Measurements from ENCODE around the gene OSBP2. TPM values are rescaled to one million over a fixed set of nuclear protein-coding genes. Genes with fewer than 3 reads are reported as not detected.
"Not testable (repeated sequence)": the region's sequence is repeated elsewhere in the genome, so short reads cannot be mapped to it uniquely, and the experiment has no call there.

The OSBP2 gene
- total RNA-seq, 4 donors from 2014 or later: 0.60 to 7.5 (median 4.3) TPM

GRCh38 chr22:30701872-30702271, 7.2 kb downstream of the OSBP2 start:
- Histone ChIP-seq H3K27me3 (no peaks in the 10 kb centered on the region), H3K27ac (no peak overlapping the region), H3K9me3 (no peaks in the 10 kb centered on the region), H3K36me3 (no peaks in the 10 kb centered on the region), H3K4me1 (no peaks in the 10 kb centered on the region), H3K4me3 (no peak overlapping the region)
- in situ Hi-C loops (cut with MboI; ENCODE audit: low pct_ligation_motif_present in 1 of 4, low pct_unique_long_range_greater_than_20kb in 1 of 4, low sequenced_read_pairs in 3 of 4) (no loop called here), intact Hi-C loops (cut with DNase I; ENCODE audit: low total_unique reads) (no loop called here)
- TF ChIP-seq CTCF (IDR thresholded peaks at IDR 0.05): no peak
- no peak for TF ChIP-seq POLR2A (IDR thresholded peaks at IDR 0.05)
- TF ChIP-seq POLR2AphosphoS5 (IDR thresholded peaks at IDR 0.05): no peak
- TF ChIP-seq EP300 (IDR thresholded peaks at IDR 0.05; ENCODE audit: low read depth): no peak
- WGBS, 2 donors (ENCODE audit: low coverage in 1 of 2): 83 to 89% methylated on average over 1 of the region's 1 CpG
- DNase-seq: no peak

- Histone ChIP-seq H3K4me3 (no peak overlapping the region), H3K27me3 (no peaks in the 10 kb centered on the region), H3K9me3 (no peaks in the 10 kb centered on the region), H3K27ac (no peak overlapping the region), H3K36me3 (no peaks in the 10 kb centered on the region), H3K4me1 (no peaks in the 10 kb centered on the region)
- WGBS, 2 donors (ENCODE audit: low coverage in 1 of 2): 83 to 100% methylated on average over 1 of the region's 1 CpG
- intact Hi-C loops (cut with DNase I; ENCODE audit: low total_unique reads): no loop called here
- no peak for DNase-seq
- no peak for TF ChIP-seq CTCF (IDR thresholded peaks at IDR 0.05)
- no peak for TF ChIP-seq EP300 (IDR thresholded peaks at IDR 0.05; ENCODE audit: low read depth)
- TF ChIP-seq POLR2A (IDR thresholded peaks at IDR 0.05): no peak
- no peak for TF ChIP-seq POLR2AphosphoS5 (IDR thresholded peaks at IDR 0.05)
- in situ Hi-C loops (cut with MboI; ENCODE audit: low pct_ligation_motif_present in 1 of 4, low pct_unique_long_range_greater_than_20kb in 1 of 4, low sequenced_read_pairs in 3 of 4): no loop called here
Observed at GRCh38 chr22:30702856-30703255, 8.2 kb downstream of the OSBP2 start.

- intact Hi-C loops (cut with DNase I; ENCODE audit: low total_unique reads): no loop called here
- WGBS, 2 donors (ENCODE audit: low coverage in 1 of 2): 99 to 100% methylated on average over 1 to 5 of the region's 5 CpGs
- H3K36me3 ChIP-seq: no peaks in the 10 kb centered on the region
- H3K4me1 ChIP-seq: no peaks in the 10 kb centered on the region
- H3K4me3 ChIP-seq: no peak overlapping the region
- H3K27me3 ChIP-seq: no peaks in the 10 kb centered on the region
- H3K27ac ChIP-seq: no peak overlapping the region
- in situ Hi-C loops (cut with MboI; ENCODE audit: low pct_ligation_motif_present in 1 of 4, low pct_unique_long_range_greater_than_20kb in 1 of 4, low sequenced_read_pairs in 3 of 4): no loop called here
- no peak for TF ChIP-seq CTCF (IDR thresholded peaks at IDR 0.05)
- TF ChIP-seq POLR2A (IDR thresholded peaks at IDR 0.05): no peak
- TF ChIP-seq EP300 (IDR thresholded peaks at IDR 0.05; ENCODE audit: low read depth): no peak
- no peak for TF ChIP-seq POLR2AphosphoS5 (IDR thresholded peaks at IDR 0.05)
- no peak for DNase-seq
- no peaks in the 10 kb centered on the region for H3K9me3 ChIP-seq
Observed at GRCh38 chr22:30704978-30705377, 10.3 kb downstream of the OSBP2 start.

- no peaks in the 10 kb centered on the region for H3K36me3 ChIP-seq
- H3K4me1 ChIP-seq: no peaks in the 10 kb centered on the region
- intact Hi-C loops (cut with DNase I; ENCODE audit: low total_unique reads): no loop called here
- H3K27me3 ChIP-seq: no peaks in the 10 kb centered on the region
- no peak overlapping the region for H3K4me3 ChIP-seq
- 53 to 72% methylated on average over 10 to 11 of the region's 11 CpGs for WGBS, 2 donors (ENCODE audit: low coverage in 1 of 2)
- H3K9me3 ChIP-seq: no peaks in the 10 kb centered on the region
- no peak for TF ChIP-seq POLR2A (IDR thresholded peaks at IDR 0.05)
- no peak for TF ChIP-seq POLR2AphosphoS5 (IDR thresholded peaks at IDR 0.05)
- no peak for TF ChIP-seq CTCF (IDR thresholded peaks at IDR 0.05)
- TF ChIP-seq EP300 (IDR thresholded peaks at IDR 0.05; ENCODE audit: low read depth): no peak
- H3K27ac ChIP-seq: peak overlapping the region in 1 of 4 donors; percentile 21
- in situ Hi-C loops (cut with MboI; ENCODE audit: low pct_ligation_motif_present in 1 of 4, low pct_unique_long_range_greater_than_20kb in 1 of 4, low sequenced_read_pairs in 3 of 4): no loop called here
- DNase-seq: peak; percentile 22
Observed at GRCh38 chr22:30705710-30706651, 11.3 kb downstream of the OSBP2 start.

- in situ Hi-C loops (cut with MboI; ENCODE audit: low pct_ligation_motif_present in 1 of 4, low pct_unique_long_range_greater_than_20kb in 1 of 4, low sequenced_read_pairs in 3 of 4); H3K36me3 ChIP-seq; H3K4me3 ChIP-seq; H3K27me3 ChIP-seq; intact Hi-C loops (cut with DNase I; ENCODE audit: low total_unique reads); DNase-seq; H3K27ac ChIP-seq; H3K4me1 ChIP-seq; H3K9me3 ChIP-seq: not testable (repeated sequence)
- WGBS, 2 donors (ENCODE audit: low coverage in 1 of 2): 79 to 86% methylated on average over 5 to 6 of the region's 6 CpGs
Observed at GRCh38 chr22:30709980-30710379, 15.3 kb downstream of the OSBP2 start.
